Activated CD8-positive, alpha-beta memory T cell treated with anti-CD3 and anti-CD28 coated beads for 4 hours (primary cell): Measurements from ENCODE around the gene NCKAP1.
"Not testable (repeated sequence)": the region's sequence is repeated elsewhere in the genome, so short reads cannot be mapped to it uniquely, and the experiment has no call there.

Experiments
- DNase-seq, 2 donors: peaks; one replicate each; pipeline ENCODE4 v3.0.0-alpha.2; 2020; ENCODE audit warnings: low read depth in 2 of 2

Gene NCKAP1

GRCh38 chr2:182880100-182880499, 158.2 kb downstream of the NCKAP1 start:
- DNase-seq = not testable (repeated sequence)

- not testable (repeated sequence) for DNase-seq
Observed at GRCh38 chr2:182876653-182877052, 161.6 kb downstream of the NCKAP1 start.

GRCh38 chr2:182870227-182870626, 168.0 kb downstream of the NCKAP1 start:
- DNase-seq = no peak

GRCh38 chr2:182868054-182868796, 170.0 kb downstream of the NCKAP1 start:
- no peak for DNase-seq

GRCh38 chr2:182867426-182868053, 170.7 kb downstream of the NCKAP1 start:
- no peak for DNase-seq

- no peak for DNase-seq
Observed at GRCh38 chr2:182866461-182867406, 171.5 kb downstream of the NCKAP1 start, which contains the start of gene FRZB. FRZB (minus strand) TSS chr2:182866637; CDS start chr2:182866552, 85 bp downstream.

GRCh38 chr2:182866095-182866460, 172.2 kb downstream of the NCKAP1 start:
- DNase-seq = no peak

GRCh38 chr2:182864949-182865570, 173.2 kb downstream of the NCKAP1 start:
- DNase-seq = no peak

GRCh38 chr2:182863642-182864041, 174.6 kb downstream of the NCKAP1 start:
- no peak for DNase-seq

- DNase-seq = no peak
Observed at GRCh38 chr2:182862091-182862490, 176.2 kb downstream of the NCKAP1 start.

- DNase-seq = no peak
Observed at GRCh38 chr2:182860858-182861257, 177.4 kb downstream of the NCKAP1 start.
